ENCODE measurements around the gene HSCB.
A peak's percentile ranks its signal among the peaks of the same experiment; 100 is the strongest.

DNA sequence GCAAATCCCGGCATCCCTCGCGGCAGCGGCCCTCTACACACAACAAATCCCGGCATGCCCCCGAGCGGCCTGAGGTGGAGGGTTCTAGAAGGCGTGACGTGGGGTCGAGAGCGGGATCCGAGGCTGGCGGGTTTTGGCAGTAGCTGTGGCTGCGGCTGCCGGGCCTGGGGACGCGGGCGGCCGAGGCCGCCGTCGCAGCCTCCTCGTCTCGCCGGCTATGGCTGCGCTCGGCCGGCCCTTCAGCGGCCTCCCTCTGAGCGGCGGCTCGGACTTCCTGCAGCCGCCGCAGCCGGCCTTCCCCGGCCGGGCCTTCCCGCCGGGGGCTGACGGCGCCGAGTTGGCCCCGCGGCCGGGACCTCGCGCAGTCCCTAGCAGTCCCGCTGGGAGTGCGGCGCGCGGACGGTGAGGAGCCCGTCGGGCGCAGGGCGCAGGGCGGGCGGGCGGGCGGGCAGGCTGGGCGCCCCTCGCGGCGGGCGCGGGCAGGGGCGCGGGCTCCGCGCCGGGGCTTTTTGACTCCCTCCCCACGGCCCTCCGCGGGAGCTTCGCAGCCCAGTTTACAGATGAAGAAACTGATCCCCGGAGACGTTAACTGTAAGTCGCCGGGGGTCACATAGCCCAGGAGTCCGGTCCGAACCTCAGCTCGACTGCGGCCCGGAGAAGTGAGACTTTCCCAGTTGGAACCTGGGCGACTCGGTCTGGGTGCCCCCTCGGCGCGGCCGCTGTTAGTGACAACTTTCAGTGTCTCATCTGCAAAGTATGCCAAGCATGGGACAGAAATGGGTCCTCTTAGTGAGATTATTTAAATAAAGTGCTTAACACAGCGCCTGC, 31.0 kb downstream of the HSCB start, which contains the start of gene CCDC117:
- TF ChIP-seq, protein P1, sequence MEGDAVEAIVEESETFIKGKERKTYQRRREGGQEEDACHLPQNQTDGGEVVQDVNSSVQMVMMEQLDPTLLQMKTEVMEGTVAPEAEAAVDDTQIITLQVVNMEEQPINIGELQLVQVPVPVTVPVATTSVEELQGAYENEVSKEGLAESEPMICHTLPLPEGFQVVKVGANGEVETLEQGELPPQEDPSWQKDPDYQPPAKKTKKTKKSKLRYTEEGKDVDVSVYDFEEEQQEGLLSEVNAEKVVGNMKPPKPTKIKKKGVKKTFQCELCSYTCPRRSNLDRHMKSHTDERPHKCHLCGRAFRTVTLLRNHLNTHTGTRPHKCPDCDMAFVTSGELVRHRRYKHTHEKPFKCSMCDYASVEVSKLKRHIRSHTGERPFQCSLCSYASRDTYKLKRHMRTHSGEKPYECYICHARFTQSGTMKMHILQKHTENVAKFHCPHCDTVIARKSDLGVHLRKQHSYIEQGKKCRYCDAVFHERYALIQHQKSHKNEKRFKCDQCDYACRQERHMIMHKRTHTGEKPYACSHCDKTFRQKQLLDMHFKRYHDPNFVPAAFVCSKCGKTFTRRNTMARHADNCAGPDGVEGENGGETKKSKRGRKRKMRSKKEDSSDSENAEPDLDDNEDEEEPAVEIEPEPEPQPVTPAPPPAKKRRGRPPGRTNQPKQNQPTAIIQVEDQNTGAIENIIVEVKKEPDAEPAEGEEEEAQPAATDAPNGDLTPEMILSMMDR (conservative IDR thresholded peaks at IDR 0.05; ENCODE audit: low read depth, low read length), result peak; percentile 38
- TF ChIP-seq EZH2 (IDR thresholded peaks at IDR 0.05; ENCODE audit: borderline replicate concordance, low read depth, low read length, poor library complexity, severe bottlenecking), result no peak
